ENCODE results near the gene ZSCAN2. TPM values are rescaled to one million over a fixed set of nuclear protein-coding genes. Genes with fewer than 3 reads are reported as not detected.

Gene ZSCAN2
- total and polyA plus RNA-seq, 10 of the 15 experiments (the other 5 are each of a cell fraction or from before 2014, with no cell fraction given) = 2.7 to 13.2 (median 8.6) TPM

DNA sequence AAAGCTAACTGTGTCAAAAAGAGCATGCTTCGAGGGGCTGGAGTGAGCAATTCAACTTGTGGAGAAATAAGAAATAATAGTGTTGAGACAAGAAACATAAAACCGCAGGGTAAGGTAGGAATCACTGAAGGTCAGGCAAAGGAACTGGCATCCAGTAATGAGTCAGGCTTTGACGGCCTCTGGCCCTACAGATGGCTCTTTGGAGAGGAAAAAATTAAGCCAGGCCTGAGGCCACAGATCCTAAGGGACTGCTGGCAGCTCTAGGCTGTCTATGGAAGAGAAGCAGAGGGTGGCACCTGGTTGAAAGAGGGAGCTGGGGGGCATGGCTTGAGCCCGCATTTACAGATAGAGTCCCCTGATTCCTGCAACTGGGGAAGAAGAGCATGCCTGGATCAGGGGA lies 28.6 kb upstream of the ZSCAN2 start:
- in situ Hi-C loops (cut with MboI) (no loop called here), intact Hi-C loops (cut with micrococcal nuclease; ENCODE audit: unreplicated experiment) (no loop called here)
- WGBS (ENCODE audit: insufficient coverage, insufficient replicate concordance, low lambda C conversion rate, missing lambda C conversion rate) = 56% methylated on average over 4 of the region's 4 CpGs
- H3K27me3 ChIP-seq (replicated peaks in 1 of 2; ENCODE audit: control insufficient read depth in 2 of 2, insufficient read depth in 2 of 2, low read length in 1 of 2) = no peaks in the 10 kb centered on the region; a peak in 1 of 4 replicates
- H3K27ac ChIP-seq (ENCODE audit: control insufficient read depth, insufficient read depth) = no peak overlapping the region
- H3K9me3 ChIP-seq (replicated peaks; ENCODE audit: control insufficient read depth, insufficient read depth, low read length) = no peaks in the 10 kb centered on the region
- TF ChIP-seq MYC (IDR thresholded peaks at IDR 0.05; ENCODE audit: insufficient read depth, insufficient read length, insufficient replicate concordance, low read length, severe bottlenecking) = no peak
- no peak for TF ChIP-seq ASH2L (IDR thresholded peaks at IDR 0.05; ENCODE audit: borderline replicate concordance, low read depth)
- no peak for TF ChIP-seq CHD2 (IDR thresholded peaks at IDR 0.05; ENCODE audit: borderline replicate concordance, low read depth, low read length)
- no peak for TF ChIP-seq KLF5 (IDR thresholded peaks at IDR 0.05; ENCODE audit: partially characterized antibody)
- no peak for TF ChIP-seq ZNF622 (IDR thresholded peaks at IDR 0.05)
- no peak for TF ChIP-seq ATF7 (IDR thresholded peaks at IDR 0.05; ENCODE audit: low read depth)
- TF ChIP-seq HDGF (IDR thresholded peaks at IDR 0.05) = no peak
- TF ChIP-seq, protein P1, sequence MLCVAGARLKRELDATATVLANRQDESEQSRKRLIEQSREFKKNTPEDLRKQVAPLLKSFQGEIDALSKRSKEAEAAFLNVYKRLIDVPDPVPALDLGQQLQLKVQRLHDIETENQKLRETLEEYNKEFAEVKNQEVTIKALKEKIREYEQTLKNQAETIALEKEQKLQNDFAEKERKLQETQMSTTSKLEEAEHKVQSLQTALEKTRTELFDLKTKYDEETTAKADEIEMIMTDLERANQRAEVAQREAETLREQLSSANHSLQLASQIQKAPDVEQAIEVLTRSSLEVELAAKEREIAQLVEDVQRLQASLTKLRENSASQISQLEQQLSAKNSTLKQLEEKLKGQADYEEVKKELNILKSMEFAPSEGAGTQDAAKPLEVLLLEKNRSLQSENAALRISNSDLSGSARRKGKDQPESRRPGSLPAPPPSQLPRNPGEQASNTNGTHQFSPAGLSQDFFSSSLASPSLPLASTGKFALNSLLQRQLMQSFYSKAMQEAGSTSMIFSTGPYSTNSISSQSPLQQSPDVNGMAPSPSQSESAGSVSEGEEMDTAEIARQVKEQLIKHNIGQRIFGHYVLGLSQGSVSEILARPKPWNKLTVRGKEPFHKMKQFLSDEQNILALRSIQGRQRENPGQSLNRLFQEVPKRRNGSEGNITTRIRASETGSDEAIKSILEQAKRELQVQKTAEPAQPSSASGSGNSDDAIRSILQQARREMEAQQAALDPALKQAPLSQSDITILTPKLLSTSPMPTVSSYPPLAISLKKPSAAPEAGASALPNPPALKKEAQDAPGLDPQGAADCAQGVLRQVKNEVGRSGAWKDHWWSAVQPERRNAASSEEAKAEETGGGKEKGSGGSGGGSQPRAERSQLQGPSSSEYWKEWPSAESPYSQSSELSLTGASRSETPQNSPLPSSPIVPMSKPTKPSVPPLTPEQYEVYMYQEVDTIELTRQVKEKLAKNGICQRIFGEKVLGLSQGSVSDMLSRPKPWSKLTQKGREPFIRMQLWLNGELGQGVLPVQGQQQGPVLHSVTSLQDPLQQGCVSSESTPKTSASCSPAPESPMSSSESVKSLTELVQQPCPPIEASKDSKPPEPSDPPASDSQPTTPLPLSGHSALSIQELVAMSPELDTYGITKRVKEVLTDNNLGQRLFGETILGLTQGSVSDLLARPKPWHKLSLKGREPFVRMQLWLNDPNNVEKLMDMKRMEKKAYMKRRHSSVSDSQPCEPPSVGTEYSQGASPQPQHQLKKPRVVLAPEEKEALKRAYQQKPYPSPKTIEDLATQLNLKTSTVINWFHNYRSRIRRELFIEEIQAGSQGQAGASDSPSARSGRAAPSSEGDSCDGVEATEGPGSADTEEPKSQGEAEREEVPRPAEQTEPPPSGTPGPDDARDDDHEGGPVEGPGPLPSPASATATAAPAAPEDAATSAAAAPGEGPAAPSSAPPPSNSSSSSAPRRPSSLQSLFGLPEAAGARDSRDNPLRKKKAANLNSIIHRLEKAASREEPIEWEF (IDR thresholded peaks at IDR 0.05; ENCODE audit: insufficient replicate concordance, low read depth, low read length) = no peak
- no peak for TF ChIP-seq IRF4 (IDR thresholded peaks at IDR 0.05; ENCODE audit: low read depth, low read length)
- FAIRE-seq (no peak), ATAC-seq (no peak), DNase-seq (ENCODE audit: low read depth, low spot score) (no peak)
- no peak overlapping the region for H2AFZ ChIP-seq (ENCODE audit: control insufficient read depth, low read depth, low read length)
- H3K36me3 ChIP-seq (ENCODE audit: control insufficient read depth in 2 of 2, insufficient read depth in 2 of 2, low read length in 1 of 2) = no peaks in the 10 kb centered on the region
- no peaks in the 10 kb centered on the region for H3K79me2 ChIP-seq (ENCODE audit: control insufficient read depth, insufficient read depth, low read length)
- ChIA-PET POLR2A (no interaction called here), RAD21 (ENCODE audit: unreplicated experiment) (interaction anchor here (0.8 kb wide), 1 partner anchor 342 kb away, joined by 5 read pairs; no protein-coding TSS in a partner anchor), CTCF (interaction anchor here (0.5 to 1.8 kb wide), 6 partner anchors 15 to 237 kb away, joined by 3 to 16 read pairs (median 5); no protein-coding TSS in a partner anchor), SMC1A (ENCODE audit: uncharacterized antibody, unreplicated experiment) (interaction anchor here (0.6 to 1.2 kb wide), 3 partner anchors 12 to 81 kb away, joined by 3 to 4 read pairs (median 3); no protein-coding TSS in a partner anchor)
- H3K4me1 ChIP-seq (ENCODE audit: control insufficient read depth, insufficient read depth, low read length) = no peaks in the 10 kb centered on the region; the same call in 1 of the 2 replicates
- no peak overlapping the region for H3K9ac ChIP-seq (ENCODE audit: control insufficient read depth, insufficient read depth, low read length)
- H4K20me1 ChIP-seq (ENCODE audit: control insufficient read depth, insufficient read depth) = no peaks in the 10 kb centered on the region
- no peak overlapping the region for H3K4me2 ChIP-seq (ENCODE audit: control insufficient read depth, insufficient read depth)
- no peak overlapping the region for H3K4me3 ChIP-seq
- no TSS peak for BruUV-seq (replicated peaks)

All from GM12878 (cell line).